Measurements from ENCODE around the gene ADNP.
"Not testable (repeated sequence)": the region's sequence is repeated elsewhere in the genome, so short reads cannot be mapped to it uniquely, and the experiment has no call there.

The ADNP gene

DNA sequence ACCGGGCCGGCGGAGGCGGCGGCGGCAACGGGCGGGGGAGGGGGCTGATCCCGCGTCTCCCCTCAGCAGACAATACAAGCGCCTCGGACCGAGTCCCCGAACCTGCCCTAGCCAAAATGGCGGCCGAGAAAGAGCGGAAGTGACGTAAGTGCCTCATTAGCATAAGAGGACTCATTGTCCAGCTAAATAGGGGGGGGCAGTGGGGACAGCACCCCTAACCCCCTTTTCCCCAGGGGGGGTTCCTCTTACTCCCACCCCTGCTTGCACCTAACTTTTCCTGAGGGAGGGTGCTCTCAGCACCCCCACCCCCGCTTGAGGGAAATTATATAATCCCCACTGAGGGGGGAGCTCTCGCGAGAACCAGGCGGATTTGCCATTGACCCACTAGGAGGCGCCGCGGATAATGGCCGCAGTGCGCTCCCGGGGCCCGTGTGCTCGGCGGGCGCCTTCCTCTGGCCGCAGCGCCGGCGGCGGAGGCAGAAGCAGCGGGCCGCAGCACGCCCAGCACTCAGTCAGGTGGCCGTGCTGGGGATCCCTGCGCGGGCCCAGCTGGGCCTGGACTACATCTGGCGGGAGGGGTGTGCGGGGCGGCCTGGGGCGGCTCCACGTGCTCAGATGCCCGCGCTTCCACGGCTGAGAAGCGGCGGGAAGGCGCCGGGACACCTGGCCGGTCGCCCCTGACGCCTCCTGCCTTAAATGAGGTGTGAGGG lies at the start of gene ADNP:
TSS of gene ADNP (minus strand) at position 132 of the 710 bp plus-strand sequence. CDS start 27,441 bp downstream, outside the sequence.
- DNase-seq (ENCODE audit: low spot score): peak; percentile 87

DNA sequence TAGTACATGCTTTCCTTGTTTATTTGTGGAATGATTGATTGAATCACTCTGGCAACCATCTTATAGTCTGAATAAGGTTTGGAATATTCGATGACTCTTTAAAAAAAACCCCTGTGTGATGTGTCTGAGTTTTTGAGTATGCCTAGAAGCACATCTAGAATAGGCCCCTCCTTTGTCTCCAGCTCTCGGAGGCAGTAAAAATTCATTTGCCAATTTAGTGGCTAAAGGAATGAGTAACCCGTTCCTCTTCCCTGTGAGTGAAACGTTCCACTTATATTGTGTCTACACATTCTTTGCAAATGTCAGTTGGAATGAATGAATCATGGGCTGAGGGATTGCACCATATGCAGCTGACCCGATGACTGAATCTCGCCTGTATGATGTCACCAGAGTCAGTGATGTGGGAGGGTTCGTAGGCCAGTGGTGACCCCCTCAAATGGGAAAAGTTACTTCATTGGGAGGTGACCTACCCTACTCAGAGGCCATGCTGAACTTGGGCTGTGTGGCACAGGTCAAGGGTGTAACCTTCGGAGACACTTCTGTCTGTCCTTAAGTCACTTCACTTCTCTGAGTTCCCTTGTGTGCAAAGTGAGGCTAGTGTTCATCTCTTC lies 48.9 kb upstream of the ADNP start:
- peak; percentile 91 for DNase-seq (ENCODE audit: low spot score)

DNA sequence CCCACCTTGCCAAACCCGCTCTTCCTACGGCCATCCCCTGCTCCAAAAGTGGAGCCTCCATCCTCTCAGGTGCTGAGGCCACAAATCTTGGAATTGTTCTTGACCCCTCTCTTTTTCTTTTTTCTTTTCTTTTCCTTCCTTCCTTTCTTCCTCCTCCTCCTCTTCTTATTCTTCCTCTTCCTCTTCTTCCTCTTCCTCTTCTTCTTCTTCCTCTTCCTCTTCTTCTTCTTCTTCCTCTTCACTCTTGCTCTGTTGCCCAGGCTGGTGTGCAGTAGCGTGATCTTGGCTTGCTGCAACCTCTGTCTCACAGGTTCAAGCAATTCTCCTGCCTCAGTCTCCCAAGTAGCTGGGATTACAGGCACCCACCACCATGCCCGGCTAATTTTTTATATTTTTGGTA lies 47.3 kb upstream of the ADNP start:
- not testable (repeated sequence) for DNase-seq (ENCODE audit: low spot score)

DNA sequence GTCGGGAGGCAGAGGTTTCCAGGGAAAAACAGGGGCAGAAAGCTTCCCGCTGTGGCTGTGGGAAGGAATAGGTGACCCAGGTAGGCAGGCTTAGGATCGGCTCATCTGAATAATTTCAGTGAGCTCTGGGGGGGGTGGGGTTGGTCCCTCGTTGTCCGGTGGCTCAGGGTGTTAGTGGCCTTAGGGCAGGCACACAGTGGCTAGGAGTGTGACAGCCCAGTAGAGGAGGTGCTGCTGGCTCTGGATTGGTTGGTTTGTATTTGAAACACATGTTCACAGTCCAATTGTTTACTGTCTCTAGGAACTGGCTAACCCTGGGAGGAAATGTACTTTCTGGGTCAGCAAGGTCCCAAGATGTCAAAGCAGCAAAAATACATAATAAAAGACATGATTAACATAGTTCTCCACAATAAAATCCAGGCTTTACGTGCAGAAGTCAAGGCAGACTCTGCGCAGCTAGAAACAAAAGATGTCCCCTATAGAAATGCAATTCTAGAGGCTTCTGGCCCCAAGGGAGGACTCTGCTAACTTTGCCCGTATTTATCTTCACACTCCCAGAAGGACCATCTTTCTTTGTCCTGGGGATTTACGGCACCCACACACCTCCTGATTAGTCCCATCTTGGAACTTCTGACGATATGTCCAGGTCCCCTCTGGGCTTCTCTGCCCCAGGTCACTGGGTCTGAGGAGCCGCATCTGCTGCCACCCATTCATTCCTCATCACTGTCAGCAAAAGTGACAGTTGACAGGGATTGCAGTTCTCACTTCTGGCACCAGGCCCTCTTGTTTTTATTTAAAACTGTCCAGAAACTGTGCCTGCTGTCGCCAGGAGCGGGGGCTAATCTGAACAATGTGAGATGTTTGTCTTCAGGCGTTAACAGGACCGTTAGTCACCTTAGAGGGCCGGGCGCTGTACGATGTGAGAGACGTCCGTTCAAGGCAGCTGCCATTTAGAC lies 46.1 kb upstream of the ADNP start:
- no peak for DNase-seq (ENCODE audit: low spot score)

DNA sequence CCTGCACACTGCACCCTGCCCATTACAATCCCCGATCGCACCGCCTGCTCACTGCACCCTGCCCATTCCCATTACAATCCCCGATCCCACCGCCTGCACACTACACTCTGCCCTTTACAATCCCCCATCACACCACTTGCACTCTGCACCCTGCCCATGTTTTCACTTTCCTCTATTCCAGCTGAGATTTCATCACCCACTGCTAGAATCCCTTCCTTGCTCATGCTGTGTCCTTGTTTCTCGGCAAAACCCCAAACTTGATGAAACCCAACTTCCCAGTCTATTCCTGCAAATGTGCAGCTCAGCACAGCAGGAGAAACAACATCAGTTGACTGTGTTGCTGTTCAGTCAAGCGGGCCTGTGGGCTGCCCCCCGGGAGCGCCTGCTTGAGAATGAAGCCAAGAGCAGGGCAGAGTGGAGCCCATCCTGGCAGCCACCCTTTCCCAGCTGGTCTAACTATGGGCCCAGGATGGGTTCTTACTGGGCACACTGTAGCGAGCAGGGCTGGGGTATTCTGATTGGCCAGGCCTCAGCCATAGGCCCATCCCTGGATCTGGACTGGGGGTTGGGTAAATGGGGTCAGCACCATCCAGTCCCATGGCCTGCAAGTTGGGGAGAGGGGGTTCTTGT lies 44.6 kb upstream of the ADNP start:
- DNase-seq (ENCODE audit: low spot score): no peak

DNA sequence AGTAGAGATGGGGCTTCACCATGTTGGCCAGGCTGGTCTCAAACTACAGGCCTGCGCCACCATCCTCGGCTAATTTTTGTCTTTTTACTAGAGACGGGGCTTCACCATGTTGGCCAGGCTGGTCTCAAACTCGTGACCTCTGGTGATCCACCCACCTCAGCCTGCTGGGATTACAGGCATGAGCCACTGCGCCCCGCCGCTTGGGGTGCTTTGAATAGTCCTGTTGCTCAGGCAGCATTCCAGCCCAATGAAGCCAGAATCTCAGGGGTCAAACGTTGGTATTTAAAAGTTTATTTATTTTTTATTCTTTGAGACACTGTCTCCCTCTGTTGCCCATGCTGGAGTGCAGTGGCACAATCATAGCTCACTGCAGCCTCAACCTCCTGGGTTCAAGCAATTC lies 38.7 kb upstream of the ADNP start:
- DNase-seq (ENCODE audit: low spot score): no peak

DNA sequence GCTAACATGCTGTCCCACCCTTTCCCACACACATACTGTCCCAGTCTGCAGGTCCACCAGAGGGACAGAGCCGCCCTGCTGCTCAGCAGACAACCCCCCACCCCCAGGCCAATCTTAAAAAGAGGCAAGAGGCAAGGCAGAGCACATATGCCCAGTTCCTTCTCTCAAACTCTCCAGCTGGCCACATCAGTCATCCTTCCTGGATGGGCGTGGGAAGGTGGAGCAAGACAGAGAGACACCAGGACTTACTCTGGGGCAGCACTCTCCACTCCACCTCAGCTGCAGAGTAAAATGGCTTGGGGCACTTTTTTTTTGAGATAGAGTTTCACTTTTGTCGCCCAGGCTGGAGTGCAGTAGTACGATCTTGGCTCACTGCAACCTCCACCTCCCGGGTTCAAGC lies 38.2 kb upstream of the ADNP start:
- DNase-seq (ENCODE audit: low spot score): no peak

DNA sequence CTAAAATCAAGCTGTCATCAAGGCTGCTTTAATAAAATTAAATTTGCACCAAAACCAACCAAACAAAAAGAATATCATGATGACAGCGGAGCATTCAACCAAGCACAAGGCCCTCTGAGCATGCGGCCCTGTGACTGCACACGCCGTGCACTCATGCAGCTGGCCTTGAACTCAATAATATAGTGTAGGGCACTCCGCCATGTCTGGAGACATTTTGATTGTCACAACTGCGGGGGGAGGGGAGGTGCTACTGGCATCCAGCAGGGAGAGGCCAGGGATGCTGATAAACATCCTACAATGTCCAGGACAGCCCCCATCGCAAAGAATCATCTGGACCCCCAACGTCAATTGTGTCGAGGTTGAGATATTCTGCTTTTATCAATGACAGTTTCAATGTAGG lies 37.1 kb upstream of the ADNP start:
- no peak for DNase-seq (ENCODE audit: low spot score)

DNA sequence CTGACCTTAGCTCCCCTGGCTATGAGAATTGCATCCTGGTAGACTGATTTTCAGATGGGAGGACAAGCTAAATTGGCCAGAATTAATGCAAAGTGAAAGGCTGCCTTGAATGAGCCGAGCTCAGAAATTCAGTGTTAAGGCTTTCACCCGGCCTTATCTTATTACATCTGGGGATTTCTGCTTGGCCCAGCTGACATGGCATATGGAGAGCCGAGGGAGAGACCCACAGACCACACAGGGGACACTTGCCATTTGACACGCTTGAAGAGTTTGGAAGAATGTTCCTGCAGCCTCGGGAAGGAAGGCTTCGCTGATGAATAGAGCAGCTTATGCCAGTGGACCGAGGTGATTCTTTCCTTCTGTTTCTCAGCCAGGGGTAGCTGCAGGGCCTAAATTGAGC lies 36.3 kb upstream of the ADNP start:
- no peak for DNase-seq (ENCODE audit: low spot score)

DNA sequence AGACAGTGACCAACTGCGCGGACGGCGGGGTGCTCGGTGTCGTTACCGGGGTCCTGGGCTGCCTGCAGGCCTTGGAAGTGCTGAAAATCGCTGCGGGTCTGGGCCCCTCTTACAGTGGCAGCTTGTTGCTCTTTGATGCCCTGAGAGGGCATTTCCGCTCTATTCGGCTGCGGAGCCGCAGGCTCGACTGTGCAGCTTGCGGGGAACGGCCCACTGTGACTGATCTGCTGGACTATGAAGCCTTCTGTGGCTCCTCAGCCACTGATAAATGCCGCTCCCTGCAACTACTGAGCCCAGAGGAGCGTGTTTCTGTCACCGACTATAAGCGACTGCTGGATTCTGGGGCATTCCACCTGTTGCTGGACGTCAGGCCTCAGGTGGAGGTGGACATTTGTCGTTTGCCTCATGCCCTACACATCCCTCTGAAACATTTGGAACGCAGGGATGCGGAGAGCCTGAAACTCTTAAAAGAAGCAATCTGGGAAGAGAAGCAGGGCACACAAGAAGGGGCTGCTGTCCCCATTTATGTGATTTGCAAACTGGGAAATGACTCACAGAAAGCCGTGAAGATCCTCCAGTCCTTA lies 28.4 kb upstream of the ADNP start:
- DNase-seq (ENCODE audit: low spot score): no peak

DNA sequence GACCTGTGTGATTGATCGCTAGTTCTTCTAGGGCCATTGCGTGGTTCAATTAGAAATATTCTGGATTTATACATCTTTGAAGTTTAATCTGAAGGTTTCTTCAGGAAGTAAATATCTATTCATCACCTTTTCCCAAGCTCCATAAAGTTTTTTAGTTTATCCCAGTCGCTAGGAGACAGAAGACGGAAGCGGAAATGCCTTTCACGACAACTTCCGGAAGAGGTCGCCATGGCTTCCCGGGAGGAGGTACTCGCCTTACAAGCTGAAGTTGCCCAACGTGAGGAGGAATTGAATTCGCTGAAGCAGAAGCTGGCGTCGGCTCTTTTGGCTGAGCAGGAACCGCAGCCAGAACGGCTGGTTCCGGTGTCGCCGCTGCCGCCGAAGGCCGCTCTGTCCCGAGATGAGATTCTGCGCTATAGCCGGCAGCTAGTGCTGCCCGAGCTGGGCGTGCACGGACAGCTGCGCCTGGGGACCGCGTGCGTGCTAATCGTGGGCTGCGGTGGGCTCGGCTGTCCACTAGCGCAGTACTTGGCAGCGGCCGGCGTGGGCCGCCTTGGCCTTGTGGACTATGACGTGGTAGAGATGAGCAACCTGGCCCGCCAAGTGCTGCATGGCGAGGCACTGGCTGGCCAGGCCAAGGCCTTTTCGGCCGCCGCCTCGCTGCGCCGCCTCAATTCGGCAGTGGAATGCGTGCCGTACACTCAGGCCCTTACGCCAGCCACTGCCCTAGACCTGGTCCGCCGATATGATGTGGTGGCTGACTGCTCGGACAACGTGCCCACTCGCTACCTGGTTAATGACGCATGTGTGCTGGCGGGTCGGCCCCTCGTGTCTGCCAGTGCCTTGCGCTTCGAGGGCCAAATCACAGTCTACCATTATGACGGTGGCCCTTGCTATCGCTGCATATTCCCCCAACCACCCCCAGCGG lies 27.6 kb upstream of the ADNP start, which contains the start of gene MOCS3:
TSS of gene MOCS3 (plus strand) at position 204 of the 928 bp plus-strand sequence. CDS start at position 229, 25 bp downstream.
- peak; percentile 92 for DNase-seq (ENCODE audit: low spot score)

DNA sequence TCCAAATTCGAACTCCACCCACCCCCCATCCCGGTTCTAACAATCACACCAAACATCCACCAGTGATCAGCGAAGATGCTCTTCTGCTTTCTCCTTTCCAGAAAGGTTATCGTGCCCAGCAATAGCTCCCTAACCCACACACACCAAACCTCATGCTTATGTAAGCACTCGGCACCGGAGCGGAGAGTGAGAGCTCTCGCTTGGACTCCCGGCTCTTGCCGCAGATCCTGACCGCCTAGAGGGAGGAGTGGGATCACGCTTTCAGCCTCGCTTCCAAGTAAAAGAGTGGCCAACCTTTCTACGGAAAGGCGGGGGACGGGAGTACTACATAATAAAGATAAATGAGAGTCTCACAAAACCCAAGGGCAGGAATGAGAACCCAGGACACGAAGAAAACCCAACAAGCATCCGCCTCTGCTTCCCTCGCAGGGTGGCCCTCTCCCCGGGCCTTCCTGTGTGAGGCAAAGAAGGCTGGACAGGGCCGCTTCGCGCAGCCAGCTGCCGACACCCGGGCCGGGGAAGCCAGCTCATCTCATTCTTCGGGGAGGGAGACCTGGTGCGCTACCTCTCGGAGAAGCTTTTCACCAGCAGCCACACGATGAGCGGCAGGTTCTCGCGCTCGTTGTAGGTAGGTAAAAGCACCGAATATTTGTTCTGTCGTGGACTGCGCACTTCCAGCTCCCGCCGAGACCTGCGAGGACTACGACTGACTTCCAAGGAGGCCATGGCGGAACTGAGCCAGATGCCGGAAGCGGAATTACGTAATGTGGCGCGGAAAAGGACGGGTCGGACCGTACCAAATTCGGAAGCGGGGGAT lies 26.8 kb upstream of the ADNP start, which contains the start of gene DPM1:
TSS of gene DPM1 (minus strand) at position 735 of the 817 bp plus-strand sequence. CDS start at position 726, 9 bp downstream.
- peak; percentile 48 for DNase-seq (ENCODE audit: low spot score)

DNA sequence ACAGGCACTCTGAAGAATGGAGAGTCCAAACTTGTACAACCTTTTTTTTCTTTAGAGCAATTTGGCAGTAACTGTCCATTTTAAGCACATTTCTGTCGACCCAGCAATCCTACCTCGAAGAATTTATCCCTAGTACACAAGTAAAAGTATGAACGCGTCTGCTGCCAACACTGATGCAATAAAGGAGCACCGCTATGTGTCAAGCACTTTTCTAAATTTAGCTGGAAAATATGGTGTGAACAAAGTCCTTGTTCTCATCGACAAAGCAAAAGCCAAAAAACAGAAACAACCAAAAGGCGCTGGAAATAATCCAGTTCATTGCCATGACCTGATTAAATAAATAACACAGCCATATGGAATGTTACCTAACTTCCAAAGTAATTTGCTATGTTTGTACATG lies 26.0 kb upstream of the ADNP start:
- DNase-seq (ENCODE audit: low spot score): no peak

DNA sequence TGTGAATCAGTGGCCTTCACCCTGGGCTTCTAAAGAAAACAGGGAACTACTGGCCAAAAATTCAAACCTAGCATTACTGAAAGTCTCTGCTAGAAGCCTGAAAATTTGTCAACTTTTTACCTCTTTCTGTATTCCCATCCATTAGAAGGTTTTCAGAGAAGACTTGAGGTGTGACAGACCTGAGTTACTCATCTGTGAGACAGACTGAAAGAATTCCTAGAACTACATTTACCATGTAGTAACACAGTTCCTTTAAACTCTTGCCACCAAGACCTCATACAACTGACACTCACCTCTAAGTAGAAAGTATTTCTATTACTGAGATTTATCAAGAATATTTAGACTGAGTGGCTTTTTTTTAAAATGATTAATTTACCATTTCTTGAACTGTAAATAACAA lies 22.6 kb upstream of the ADNP start:
- DNase-seq (ENCODE audit: low spot score): no peak

DNA sequence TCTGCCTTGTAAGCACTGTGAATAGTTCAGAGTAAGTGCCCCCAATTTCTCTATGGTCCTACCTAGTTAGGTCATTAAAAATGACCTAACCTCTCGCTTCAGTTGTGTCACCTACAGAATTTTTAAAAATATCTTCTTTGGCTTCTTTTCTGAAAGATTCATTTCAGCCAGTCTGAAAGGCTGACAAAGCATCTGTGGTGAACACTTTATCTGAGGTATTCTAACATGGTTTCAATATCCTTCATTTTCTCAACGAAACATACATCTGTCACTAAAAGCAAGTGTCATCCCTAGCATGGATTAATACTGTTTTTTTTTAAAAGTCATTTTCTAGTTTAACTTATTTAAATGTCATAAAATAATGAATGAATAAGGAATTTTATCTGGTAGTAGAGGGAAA lies 22.0 kb upstream of the ADNP start:
- DNase-seq (ENCODE audit: low spot score): no peak

DNA sequence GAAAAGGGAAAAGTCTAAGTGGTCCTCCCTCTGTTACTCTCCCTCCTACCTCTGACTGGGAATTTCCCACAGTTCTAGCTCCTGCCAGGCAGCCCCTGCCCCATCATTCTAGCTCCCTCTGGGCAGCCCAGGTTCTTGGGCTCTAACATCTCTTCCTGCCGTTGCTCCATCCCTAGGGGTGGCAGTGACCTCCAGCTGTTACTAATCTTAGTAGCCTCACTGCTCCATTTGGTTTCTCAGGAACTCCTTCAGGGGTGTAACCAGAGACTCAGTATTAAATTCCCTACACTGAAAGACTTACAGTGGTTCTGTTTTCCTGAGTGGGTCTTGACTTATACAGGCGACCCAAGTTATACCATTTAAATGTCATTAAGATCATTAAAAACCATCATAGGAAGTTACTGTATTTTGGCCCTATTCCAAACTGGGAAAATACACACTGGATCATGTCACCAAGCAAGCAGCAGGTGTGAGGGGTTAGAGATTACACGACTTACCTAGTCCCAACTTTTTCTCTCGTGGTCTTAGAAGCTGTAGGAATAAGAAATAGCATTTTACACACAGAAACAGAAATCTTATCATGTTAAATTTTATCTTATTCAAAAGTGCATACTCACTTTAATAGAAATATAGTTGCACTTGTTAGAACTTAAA lies 17.0 kb upstream of the ADNP start:
- DNase-seq (ENCODE audit: low spot score): no peak

DNA sequence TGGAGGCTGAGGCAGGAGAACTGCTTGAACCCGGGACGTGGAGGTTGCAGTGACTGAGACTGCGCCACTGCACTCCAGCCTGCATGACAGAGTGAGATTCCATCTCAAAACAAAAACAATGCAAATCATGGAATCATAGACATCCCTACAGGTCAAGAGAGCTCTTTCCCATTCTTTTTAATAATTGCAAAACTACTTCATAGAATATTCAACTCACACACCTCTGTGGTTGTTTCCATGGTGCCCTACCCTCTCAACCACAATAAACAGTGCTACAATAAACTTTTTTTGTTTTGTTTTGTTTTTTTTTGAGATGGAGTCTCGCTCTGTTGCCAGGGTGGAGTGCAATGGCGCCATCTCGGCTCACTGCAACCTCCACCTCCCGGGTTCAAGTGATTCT lies 11.8 kb upstream of the ADNP start:
- no peak for DNase-seq (ENCODE audit: low spot score)

DNA sequence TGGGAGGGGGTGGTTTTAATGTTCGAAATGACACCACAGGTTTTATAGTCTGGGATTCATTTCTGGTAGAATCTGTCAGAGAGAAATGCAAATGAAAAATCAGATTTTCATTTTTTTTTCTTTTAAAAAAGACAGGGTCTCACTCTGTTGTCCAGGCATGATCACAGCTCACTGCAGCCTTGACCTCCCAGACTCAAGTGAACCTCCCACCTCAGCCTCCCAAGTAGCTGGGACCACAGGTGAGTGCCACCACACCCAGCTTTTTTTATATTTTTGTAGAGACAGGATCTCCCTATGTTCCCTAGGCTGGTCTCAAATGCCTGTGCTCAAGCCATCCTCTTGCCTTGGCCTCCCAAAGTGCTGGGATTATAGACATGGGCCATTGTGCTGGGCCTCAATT lies 2.4 kb upstream of the ADNP start:
- no peak for DNase-seq (ENCODE audit: low spot score)

DNA sequence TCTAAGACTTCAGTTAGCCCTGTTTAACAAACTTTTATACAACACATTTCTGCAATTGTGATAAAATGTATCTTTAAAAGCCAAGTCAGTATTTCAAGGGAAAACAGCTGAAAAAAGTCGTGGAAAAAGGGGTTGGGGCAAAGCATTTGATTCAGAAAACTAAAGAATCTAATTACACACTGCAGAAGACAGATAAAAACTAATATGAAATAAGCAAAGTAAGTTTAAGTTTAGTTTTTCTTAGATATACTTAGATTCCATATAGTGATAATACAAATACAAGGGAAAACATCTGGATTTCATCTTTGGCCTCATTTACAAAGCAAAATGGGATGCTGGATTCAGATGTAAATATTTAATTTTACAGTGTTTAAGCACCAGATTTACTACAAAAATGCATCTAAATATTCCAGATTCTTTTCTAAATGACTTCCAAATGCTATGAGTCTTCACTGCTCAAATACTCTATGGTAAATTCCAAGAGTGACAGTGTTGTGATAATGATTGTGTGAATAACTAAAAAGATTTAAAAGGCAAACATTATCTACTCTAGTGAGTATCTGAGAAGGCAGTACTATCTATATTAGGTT lies 1.5 kb upstream of the ADNP start:
- DNase-seq (ENCODE audit: low spot score): no peak
